ENCODE data around the gene KAT2A. TPM values are rescaled to one million over a fixed set of nuclear protein-coding genes. Genes with fewer than 3 reads are reported as not detected.

KAT2A gene
- total RNA-seq (10 to 100 TPM; 19.3 to 30.5 TPM), polyA plus RNA-seq (ENCODE audit: insufficient read length in 2 of 2) (100 to 1,000 TPM; 103 to 120 TPM)
- long read RNA-seq, donor 1, transcript KAT2A-202 (18 exons, 2,990 nt), result major isoform, 6 of 27 reads
- long read RNA-seq, donor 1, partial matches to known transcripts, result 16 of 27 reads
- long read RNA-seq, donor 1, other reads (novel, unspliced or antisense), result 0 of 27 reads
- long read RNA-seq, donor 2, partial matches to known transcripts, result 0 of 3 reads
- long read RNA-seq, donor 2, other reads (novel, unspliced or antisense), result 0 of 3 reads
- long read RNA-seq, donor 3, partial matches to known transcripts, result 0 of 6 reads
- long read RNA-seq, donor 3, other reads (novel, unspliced or antisense), result 0 of 6 reads
- long read RNA-seq, donor 4, transcript KAT2A-202 (18 exons, 2,990 nt), result major isoform, 8 of 25 reads
- long read RNA-seq, donor 4, partial matches to known transcripts, result 15 of 25 reads
- long read RNA-seq, donor 4, other reads (novel, unspliced or antisense), result 0 of 25 reads

DNA sequence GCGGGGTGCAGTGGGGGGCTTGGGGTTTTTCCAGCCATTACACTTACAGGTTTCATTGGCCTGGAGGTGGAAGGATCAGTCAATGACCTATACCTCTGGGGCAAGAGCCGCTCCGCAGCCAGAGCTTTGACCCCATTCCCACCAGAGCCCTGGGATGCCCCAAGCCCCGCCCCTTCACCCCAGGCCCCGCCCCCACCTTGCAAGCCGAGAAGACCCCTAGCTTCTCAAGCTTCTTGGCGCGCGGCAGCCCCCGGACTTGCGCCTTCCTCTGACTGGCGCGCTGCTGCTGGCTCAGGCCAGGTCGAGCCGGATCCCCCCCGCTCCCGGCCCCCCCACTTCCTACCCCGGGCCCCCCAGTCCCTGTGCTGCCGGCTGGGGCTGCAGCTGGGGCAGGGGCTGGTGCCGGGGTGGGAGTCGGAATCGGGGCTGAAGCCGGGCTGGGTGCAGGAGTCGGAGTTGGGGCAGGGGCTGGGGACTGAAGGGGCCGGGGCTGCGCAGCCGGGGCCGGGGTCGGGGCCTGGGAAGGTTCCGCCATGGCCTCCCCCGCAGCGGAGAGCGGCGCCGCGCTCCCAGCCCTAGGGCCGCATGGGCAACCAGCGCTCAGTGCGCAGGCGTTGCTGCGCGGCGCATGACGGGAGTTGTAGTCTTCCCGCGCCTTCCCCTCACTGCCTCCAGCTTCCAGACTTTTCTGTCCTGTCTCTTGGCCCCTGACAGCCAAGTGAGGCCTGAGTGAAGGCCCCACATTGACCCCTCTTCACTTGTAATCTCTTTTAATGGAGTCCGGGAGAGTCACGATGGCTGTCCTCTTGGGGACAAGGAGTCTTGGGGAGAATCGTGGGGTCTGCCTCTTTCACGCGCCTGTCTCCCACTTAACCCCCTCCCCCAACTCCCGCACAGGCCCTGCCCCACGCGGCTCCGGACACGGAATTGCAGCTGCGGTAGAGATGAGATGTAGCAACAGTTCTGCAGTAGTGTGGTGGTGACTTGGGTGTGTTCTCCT lies at the start of gene KAT2A:
Gene KAT2A, minus strand, starts transcription at position 598 of the 1,000 bp plus-strand sequence. Its CDS starts 63 bp downstream, at position 535.
- WGBS (ENCODE audit: insufficient coverage), result under 1% methylated on average over 29 of the region's 57 CpGs
- Histone ChIP-seq H3K36me3 (ENCODE audit: control insufficient read depth, insufficient read depth, low read length) (peaks cover 59% of the 10 kb centered on the region), H3K27ac (ENCODE audit: low read depth, low read length) (peak within 1 kb of the TSS; percentile 57), H3K4me1 (ENCODE audit: control insufficient read depth, insufficient read depth, low read length) (peaks cover 32% of the 10 kb centered on the region), H3K4me3 (ENCODE audit: low read depth, low read length) (peak within 1 kb of the TSS; percentile 40), H3K9me3 (ENCODE audit: control insufficient read depth, insufficient read depth, low read length) (no peaks in the 10 kb centered on the region), H3K27me3 (ENCODE audit: control insufficient read depth, insufficient read depth, low read length) (no peaks in the 10 kb centered on the region)
- DNase-seq (ENCODE audit: low read depth in 4 of 6, low spot score in 6 of 6), result peak in 5 of 6 donors; percentile 67 to 94 (median 79)

DNA sequence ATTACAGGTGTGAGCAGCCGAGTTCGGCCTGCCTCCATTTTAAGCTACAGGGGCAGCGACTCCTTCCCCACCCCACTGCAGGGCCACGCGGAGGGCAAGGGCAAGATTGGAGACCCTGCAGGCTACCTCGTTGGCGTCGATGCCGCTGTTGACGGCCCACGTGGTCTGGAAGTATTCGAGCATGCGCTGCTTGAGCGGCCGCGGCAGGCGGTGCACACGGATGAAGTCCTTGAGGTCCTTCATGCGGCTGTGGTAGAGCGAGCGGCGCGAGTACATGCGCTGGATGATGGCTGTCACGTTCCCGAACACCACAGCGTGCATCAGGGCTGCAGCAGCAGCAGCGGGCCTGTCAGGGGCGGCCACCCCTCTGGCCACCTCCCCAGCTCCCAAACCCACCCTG lies 48.2 kb upstream of the KAT2A start:
- Histone ChIP-seq H3K36me3 (ENCODE audit: control insufficient read depth, insufficient read depth, low read length) (peaks cover 29% of the 10 kb centered on the region), H3K27me3 (ENCODE audit: control insufficient read depth, insufficient read depth, low read length) (no peaks in the 10 kb centered on the region), H3K4me3 (ENCODE audit: low read depth, low read length) (no peak overlapping the region), H3K9me3 (ENCODE audit: control insufficient read depth, insufficient read depth, low read length) (no peaks in the 10 kb centered on the region), H3K4me1 (ENCODE audit: control insufficient read depth, insufficient read depth, low read length) (no peaks in the 10 kb centered on the region), H3K27ac (ENCODE audit: low read depth, low read length) (no peak overlapping the region)
- WGBS (ENCODE audit: insufficient coverage), result 93% methylated on average over 27 of the region's 29 CpGs
- no peak for DNase-seq (ENCODE audit: low read depth in 4 of 6, low spot score in 6 of 6)

DNA sequence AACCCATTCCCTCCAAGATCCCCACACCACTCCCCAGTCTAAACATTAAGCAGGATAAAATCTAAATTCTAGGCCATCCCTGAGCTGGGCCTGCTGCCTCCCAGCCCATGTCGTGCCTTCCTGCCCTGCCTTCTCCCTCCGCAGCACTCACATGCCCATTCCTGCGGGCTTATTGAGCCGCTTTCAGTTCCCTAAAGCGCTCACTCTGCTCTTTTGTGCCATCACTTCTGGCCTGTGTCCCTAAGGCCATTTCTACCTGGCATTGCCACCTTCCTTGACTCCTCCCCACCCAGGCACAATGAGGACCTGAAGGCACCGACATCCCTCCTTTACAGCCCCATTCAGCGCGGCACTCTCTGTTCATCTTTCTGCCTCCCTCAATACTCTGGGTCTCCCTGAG lies 46.6 kb upstream of the KAT2A start:
- Histone ChIP-seq H3K36me3 (ENCODE audit: control insufficient read depth, insufficient read depth, low read length) (peaks cover 26% of the 10 kb centered on the region), H3K27me3 (ENCODE audit: control insufficient read depth, insufficient read depth, low read length) (no peaks in the 10 kb centered on the region), H3K4me1 (ENCODE audit: control insufficient read depth, insufficient read depth, low read length) (peaks cover 11% of the 10 kb centered on the region), H3K9me3 (ENCODE audit: control insufficient read depth, insufficient read depth, low read length) (no peaks in the 10 kb centered on the region), H3K4me3 (ENCODE audit: low read depth, low read length) (no peak overlapping the region), H3K27ac (ENCODE audit: low read depth, low read length) (no peak overlapping the region)
- no peak for DNase-seq (ENCODE audit: low read depth in 4 of 6, low spot score in 6 of 6)
- 94% methylated on average over 8 of the region's 8 CpGs for WGBS (ENCODE audit: insufficient coverage)

DNA sequence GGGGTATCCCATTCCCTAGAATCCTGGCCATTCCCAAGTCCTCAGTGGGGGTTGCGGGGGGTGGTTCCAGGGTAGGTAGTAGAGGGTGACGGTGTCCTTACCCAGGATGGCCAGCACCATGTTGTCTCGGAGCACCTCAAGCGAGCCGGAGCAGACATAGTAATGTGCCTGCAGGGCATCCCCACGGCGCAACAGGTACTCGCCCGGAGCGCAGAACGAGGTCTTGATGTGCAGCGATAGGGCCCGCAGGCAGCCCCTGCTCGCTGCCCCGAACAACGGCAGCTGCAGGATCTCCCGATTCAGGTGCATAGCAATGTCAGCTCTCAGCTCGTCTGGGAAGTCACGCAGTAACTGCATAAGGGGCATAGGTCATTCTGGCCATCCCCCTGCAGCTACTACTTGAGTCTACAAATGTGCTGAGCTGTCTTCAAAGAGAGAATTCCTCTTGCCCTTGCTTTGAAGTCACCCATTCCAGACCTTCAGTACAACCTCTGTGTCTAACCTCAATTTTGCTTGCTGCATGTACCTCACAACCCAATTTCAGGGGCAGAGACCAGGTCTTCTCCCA lies 45.1 kb upstream of the KAT2A start:
- Histone ChIP-seq H3K4me3 (ENCODE audit: low read depth, low read length) (no peak overlapping the region), H3K36me3 (ENCODE audit: control insufficient read depth, insufficient read depth, low read length) (peaks cover 19% of the 10 kb centered on the region), H3K9me3 (ENCODE audit: control insufficient read depth, insufficient read depth, low read length) (no peaks in the 10 kb centered on the region), H3K4me1 (ENCODE audit: control insufficient read depth, insufficient read depth, low read length) (peaks cover 11% of the 10 kb centered on the region), H3K27me3 (ENCODE audit: control insufficient read depth, insufficient read depth, low read length) (no peaks in the 10 kb centered on the region), H3K27ac (ENCODE audit: low read depth, low read length) (no peak overlapping the region)
- no peak for DNase-seq (ENCODE audit: low read depth in 4 of 6, low spot score in 6 of 6)
- 93% methylated on average over 19 of the region's 19 CpGs for WGBS (ENCODE audit: insufficient coverage)

DNA sequence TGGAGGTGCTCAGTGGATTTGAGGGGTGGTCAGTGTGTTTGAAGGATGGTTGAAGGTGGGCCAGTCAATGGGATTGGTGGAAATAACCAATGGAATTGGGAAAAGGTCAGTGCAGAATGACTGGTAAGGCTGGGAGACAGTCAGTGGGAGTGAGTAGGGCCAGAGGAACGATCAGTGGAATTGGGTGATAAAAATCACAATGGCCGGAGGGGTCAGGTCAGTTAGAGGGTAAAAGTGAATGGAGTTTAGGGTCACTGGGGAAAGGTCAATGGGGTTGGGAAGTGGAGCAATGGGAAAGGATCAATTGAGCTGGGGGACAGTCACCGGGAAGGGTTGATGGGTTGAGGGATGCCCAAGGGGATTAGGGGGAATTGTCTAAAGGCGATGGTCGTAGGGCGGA lies 44.6 kb upstream of the KAT2A start:
- no peak for DNase-seq (ENCODE audit: low read depth in 4 of 6, low spot score in 6 of 6)
- H3K9me3 ChIP-seq (ENCODE audit: control insufficient read depth, insufficient read depth, low read length), result no peaks in the 10 kb centered on the region
- 74% methylated on average over 5 of the region's 6 CpGs for WGBS (ENCODE audit: insufficient coverage)
- no peak overlapping the region for H3K4me3 ChIP-seq (ENCODE audit: low read depth, low read length)
- no peak overlapping the region for H3K27ac ChIP-seq (ENCODE audit: low read depth, low read length)
- peaks cover 14% of the 10 kb centered on the region for H3K36me3 ChIP-seq (ENCODE audit: control insufficient read depth, insufficient read depth, low read length)
- peaks cover 11% of the 10 kb centered on the region for H3K4me1 ChIP-seq (ENCODE audit: control insufficient read depth, insufficient read depth, low read length)
- no peaks in the 10 kb centered on the region for H3K27me3 ChIP-seq (ENCODE audit: control insufficient read depth, insufficient read depth, low read length)

DNA sequence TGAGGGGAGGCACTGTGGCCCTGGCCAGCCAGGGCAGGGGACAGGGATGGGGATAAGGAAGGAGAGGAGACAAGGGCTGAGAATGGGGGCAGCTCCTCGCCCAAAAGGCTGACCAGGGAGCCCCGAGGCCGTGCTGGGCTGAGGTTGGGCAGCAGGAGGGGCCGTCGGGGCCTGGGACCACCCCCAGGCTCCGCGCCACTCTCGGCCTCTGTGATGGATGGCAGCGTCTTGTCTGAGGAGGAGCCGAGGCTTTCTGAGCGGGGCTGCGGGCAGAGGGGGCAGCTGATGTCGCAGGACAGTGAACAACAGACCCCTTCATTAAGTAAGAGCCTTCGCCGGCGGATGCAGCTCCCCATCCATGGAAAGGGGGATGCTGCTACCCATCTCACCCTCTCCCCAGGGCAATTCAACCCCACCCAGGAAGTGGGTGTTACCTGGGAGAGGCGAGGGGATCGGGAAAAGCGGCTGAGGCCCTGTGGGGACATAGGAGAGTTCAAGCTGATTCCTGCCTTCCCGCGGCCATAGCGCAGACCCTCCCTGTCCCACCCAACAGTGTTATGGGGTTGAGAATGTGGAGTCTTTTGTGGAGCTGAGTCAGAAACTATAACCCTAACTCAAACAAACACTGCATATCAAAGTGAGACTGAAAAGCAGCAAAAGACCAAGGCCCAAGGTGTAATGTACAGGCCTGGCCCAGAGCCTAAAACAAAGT lies 42.7 kb upstream of the KAT2A start:
- no peak for DNase-seq (ENCODE audit: low read depth in 4 of 6, low spot score in 6 of 6)
- H3K36me3 ChIP-seq (ENCODE audit: control insufficient read depth, insufficient read depth, low read length), result peaks cover 3% of the 10 kb centered on the region
- H3K27me3 ChIP-seq (ENCODE audit: control insufficient read depth, insufficient read depth, low read length), result no peaks in the 10 kb centered on the region
- 27% methylated on average over 8 of the region's 22 CpGs for WGBS (ENCODE audit: insufficient coverage)
- no peak overlapping the region for H3K27ac ChIP-seq (ENCODE audit: low read depth, low read length)
- no peak overlapping the region for H3K4me3 ChIP-seq (ENCODE audit: low read depth, low read length)
- H3K9me3 ChIP-seq (ENCODE audit: control insufficient read depth, insufficient read depth, low read length), result no peaks in the 10 kb centered on the region
- H3K4me1 ChIP-seq (ENCODE audit: control insufficient read depth, insufficient read depth, low read length), result peaks cover 11% of the 10 kb centered on the region

DNA sequence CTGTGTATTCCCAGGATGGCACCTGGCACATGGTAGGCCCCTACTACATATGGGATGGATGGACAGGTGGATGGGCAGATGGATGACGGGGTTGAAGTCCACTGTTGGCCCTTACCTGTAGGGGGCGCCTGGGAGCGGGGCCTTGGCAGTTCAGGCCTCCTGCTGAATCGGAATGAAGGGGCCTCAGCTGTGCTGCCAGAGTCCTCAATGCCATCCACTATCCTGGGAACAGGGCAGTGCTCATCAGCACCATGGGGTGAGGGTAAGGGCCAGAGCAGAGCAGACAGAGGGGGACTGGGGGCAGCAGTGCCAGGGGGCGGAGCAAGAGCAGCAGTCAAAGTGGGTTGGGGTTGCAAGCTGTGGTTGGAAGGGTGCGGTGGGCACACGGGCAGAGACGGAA lies 41.9 kb upstream of the KAT2A start:
- Histone ChIP-seq H3K27ac (ENCODE audit: low read depth, low read length) (no peak overlapping the region), H3K4me1 (ENCODE audit: control insufficient read depth, insufficient read depth, low read length) (peaks cover 11% of the 10 kb centered on the region)

DNA sequence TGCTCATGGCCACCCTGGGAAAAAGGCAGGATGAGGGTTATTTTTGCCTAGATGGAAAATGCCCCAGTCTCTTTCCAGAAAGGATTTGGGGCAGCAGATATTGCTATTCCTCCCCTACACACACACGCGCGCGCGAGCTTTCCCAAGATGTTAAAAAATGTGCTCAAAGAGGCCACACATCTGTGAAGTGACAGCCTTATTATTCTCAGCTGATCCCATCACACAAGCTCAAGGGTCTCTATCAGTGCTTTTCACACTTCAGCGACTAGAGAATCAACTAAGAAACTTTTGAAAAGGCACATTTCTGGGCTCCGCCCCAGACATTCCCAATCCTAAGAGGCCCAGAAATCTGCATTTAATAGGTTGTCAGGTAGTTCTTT lies 39.4 kb upstream of the KAT2A start:
- DNase-seq (ENCODE audit: low read depth in 4 of 6, low spot score in 6 of 6), result peak in 1 of 6 donors; percentile 6
- Histone ChIP-seq H3K4me3 (ENCODE audit: low read depth, low read length) (no peak overlapping the region), H3K36me3 (ENCODE audit: control insufficient read depth, insufficient read depth, low read length) (peaks cover 3% of the 10 kb centered on the region), H3K4me1 (ENCODE audit: control insufficient read depth, insufficient read depth, low read length) (peaks cover 20% of the 10 kb centered on the region), H3K27ac (ENCODE audit: low read depth, low read length) (no peak overlapping the region), H3K27me3 (ENCODE audit: control insufficient read depth, insufficient read depth, low read length) (no peaks in the 10 kb centered on the region), H3K9me3 (ENCODE audit: control insufficient read depth, insufficient read depth, low read length) (no peaks in the 10 kb centered on the region)
- 61% methylated on average over 5 of the region's 7 CpGs for WGBS (ENCODE audit: insufficient coverage)

More for the DNA sequence above, 41.9 kb upstream of the KAT2A start:
- no peaks in the 10 kb centered on the region for H3K27me3 ChIP-seq (ENCODE audit: control insufficient read depth, insufficient read depth, low read length)
- WGBS (ENCODE audit: insufficient coverage), result 56% methylated on average over 8 of the region's 8 CpGs
- no peaks in the 10 kb centered on the region for H3K9me3 ChIP-seq (ENCODE audit: control insufficient read depth, insufficient read depth, low read length)
- peaks cover 3% of the 10 kb centered on the region for H3K36me3 ChIP-seq (ENCODE audit: control insufficient read depth, insufficient read depth, low read length)
- no peak overlapping the region for H3K4me3 ChIP-seq (ENCODE audit: low read depth, low read length)
- DNase-seq (ENCODE audit: low read depth in 4 of 6, low spot score in 6 of 6), result no peak

All from spinal cord (tissue), 10 donors.